Neuronal stem cell (in vitro differentiated cells): ENCODE measurements around the gene THBS1.
A peak's percentile ranks its signal among the peaks of the same experiment; 100 is the strongest.

Experiments
- DNase-seq: peaks from one replicate; pipeline ENCODE4 v3.0.0-alpha.2; 2013; ENCODE audit warnings: low spot score
- H2AFZ ChIP-seq: one replicate; pipeline ENCODE4 v1.6.1; 2013; ENCODE audit warnings: mild to moderate bottlenecking, low read length, inconsistent platforms
- H2AK5ac ChIP-seq: 2 replicates; pipeline ENCODE4 v1.6.1; 2013; ENCODE audit warnings: low read depth, mild to moderate bottlenecking, inconsistent platforms, low read length, moderate library complexity, mixed read lengths
- H2BK120ac ChIP-seq: 2 replicates; pipeline ENCODE4 v1.6.1; 2013; ENCODE audit warnings: low read depth, mild to moderate bottlenecking, inconsistent platforms, low read length, moderate library complexity, mixed read lengths
- H2BK12ac ChIP-seq: one replicate; pipeline ENCODE4 v1.6.1; 2013; ENCODE audit warnings: low read length, inconsistent platforms
- H2BK15ac ChIP-seq: 2 replicates; pipeline ENCODE4 v1.6.1; 2013; ENCODE audit warnings: mild to moderate bottlenecking, low read length, inconsistent platforms, mixed read lengths
- H2BK5ac ChIP-seq: one replicate; pipeline ENCODE4 v1.6.1; 2013; ENCODE audit warnings: inconsistent platforms, mild to moderate bottlenecking, low read length, moderate library complexity
- H3K14ac ChIP-seq: one replicate; pipeline ENCODE4 v1.6.1; 2013; ENCODE audit warnings: low read length, inconsistent platforms
- H3K18ac ChIP-seq: 2 replicates; pipeline ENCODE4 v1.6.1; 2013; ENCODE audit warnings: low read length, inconsistent platforms
- H3K23ac ChIP-seq: 2 replicates; pipeline ENCODE4 v1.6.1; 2013; ENCODE audit warnings: low read depth, mild to moderate bottlenecking, mixed read lengths, low read length, inconsistent platforms; ENCODE audit not compliant: poor library complexity
- H3K27ac ChIP-seq: replicated peaks from 3 replicates; pipeline ENCODE4 v1.5.1; 2013; ENCODE audit warnings: low read length, inconsistent platforms
- H3K27me3 ChIP-seq, 3 experiments: 2 replicates each; pipeline ENCODE4 v1.6.1; 2013; ENCODE audit warnings: low read length in 3 of 3, mild to moderate bottlenecking in 2 of 3, inconsistent platforms in 1 of 3, low read depth in 1 of 3, mixed read lengths in 1 of 3, moderate library complexity in 1 of 3; ENCODE audit not compliant: control insufficient read depth in 3 of 3, insufficient read depth in 3 of 3
- H3K36me3 ChIP-seq, 2 donors: replicated peaks in 1 of 2; 2 replicates each; pipeline ENCODE4 v1.6.1; 2013; ENCODE audit warnings: low read length in 2 of 2; ENCODE audit not compliant: control insufficient read depth in 2 of 2, insufficient read depth in 2 of 2
- H3K4ac ChIP-seq: 2 replicates; pipeline ENCODE4 v1.6.1; 2013; ENCODE audit warnings: inconsistent platforms, mild to moderate bottlenecking, low read length, moderate library complexity
- H3K4me1 ChIP-seq, 2 donors: 1 replicate in 1 of 2; 2 replicates in 1 of 2; pipeline ENCODE4 v1.6.1; 2013; ENCODE audit warnings: low read length in 2 of 2, low read depth in 1 of 2; ENCODE audit not compliant: control insufficient read depth in 2 of 2, insufficient read depth in 1 of 2
- H3K4me2 ChIP-seq: one replicate; pipeline ENCODE4 v1.6.1; 2013; ENCODE audit warnings: mild to moderate bottlenecking, low read length, inconsistent platforms; ENCODE audit not compliant: insufficient read depth, poor library complexity, severe bottlenecking
- H3K4me3 ChIP-seq, 2 donors: 2 replicates each; pipeline ENCODE4 v1.5.1; 2013; ENCODE audit warnings: low read length in 2 of 2, mild to moderate bottlenecking in 2 of 2, inconsistent platforms in 1 of 2, moderate library complexity in 1 of 2
- H3K79me1 ChIP-seq: one replicate; pipeline ENCODE4 v1.6.1; 2013; ENCODE audit warnings: low read depth, mild to moderate bottlenecking, inconsistent platforms, low read length, moderate library complexity
- H3K9ac ChIP-seq: one replicate; pipeline ENCODE4 v1.6.1; 2013; ENCODE audit warnings: mild to moderate bottlenecking, low read depth, low read length, inconsistent platforms; ENCODE audit not compliant: poor library complexity
- H3K9me3 ChIP-seq, 2 donors: replicated peaks in 1 of 2; 2 replicates each; pipeline versions ENCODE3 to v1.6.1; 2013; ENCODE audit warnings: low read length in 2 of 2, mild to moderate bottlenecking in 2 of 2, inconsistent platforms in 1 of 2, low read depth in 1 of 2, mixed read lengths in 1 of 2, moderate library complexity in 1 of 2; ENCODE audit not compliant: control insufficient read depth in 2 of 2, insufficient read depth in 1 of 2
- H4K8ac ChIP-seq: one replicate; pipeline ENCODE4 v1.6.1; 2013; ENCODE audit warnings: low read depth, mild to moderate bottlenecking, inconsistent platforms, low read length, moderate library complexity
- H4K91ac ChIP-seq: one replicate; pipeline ENCODE4 v1.6.1; 2013; ENCODE audit warnings: low read length, low read depth, mild to moderate bottlenecking, inconsistent platforms; ENCODE audit not compliant: poor library complexity
- WGBS, 2 donors: extraction: QIAGEN DNeasy Blood & Tissue Kit; methylation state at CpG; one replicate each; pipeline ENCODE4 v1.1.7; 2013; ENCODE audit warnings: missing lambda C conversion rate in 2 of 2, mixed read lengths in 1 of 2; ENCODE audit not compliant: insufficient read length in 2 of 2, insufficient replicate concordance in 1 of 2; ENCODE audit errors: extremely low coverage in 2 of 2; 5-methylcytosine and 5-hydroxymethylcytosine counted together

The THBS1 gene

GRCh38 chr15:39625451-39625850 is 44.6 kb downstream of the THBS1 start:
- H3K4ac ChIP-seq: no peak overlapping the region
- no peaks in the 10 kb centered on the region for H3K79me1 ChIP-seq
- H4K8ac ChIP-seq: no peak overlapping the region
- H3K9ac ChIP-seq: no peak overlapping the region
- no peak overlapping the region for H2BK120ac ChIP-seq
- H3K27me3 ChIP-seq: no peaks in the 10 kb centered on the region
- H2BK12ac ChIP-seq: no peak overlapping the region
- H3K14ac ChIP-seq: no peak overlapping the region
- H2AK5ac ChIP-seq: no peak overlapping the region
- no peaks in the 10 kb centered on the region for H3K36me3 ChIP-seq
- no peak overlapping the region for H3K4me2 ChIP-seq
- no peak overlapping the region for H3K23ac ChIP-seq
- peak overlapping the region; percentile 40 for H2BK5ac ChIP-seq
- H2BK15ac ChIP-seq: no peak overlapping the region
- peak overlapping the region; percentile 7 for H2AFZ ChIP-seq
- H3K4me1 ChIP-seq: no peaks in the 10 kb centered on the region
- peaks cover 0 to 4% of the 10 kb centered on the region in 2 donors for H3K9me3 ChIP-seq
- DNase-seq: no peak
- H3K18ac ChIP-seq: no peak overlapping the region
- H3K4me3 ChIP-seq: no peak overlapping the region
- no CpG with 5 or more reads among the region's 4 CpGs for WGBS, 2 donors
- no peak overlapping the region for H3K27ac ChIP-seq
- H4K91ac ChIP-seq: no peak overlapping the region

- Histone ChIP-seq H4K91ac (no peak overlapping the region), H2BK5ac (peak overlapping the region; percentile 40), H3K4ac (no peak overlapping the region), H3K4me1 (no peaks in the 10 kb centered on the region), H3K23ac (no peak overlapping the region), H2BK15ac (no peak overlapping the region), H3K27ac (no peak overlapping the region), H2BK120ac (no peak overlapping the region), H2AK5ac (no peak overlapping the region), H3K9ac (no peak overlapping the region), H3K4me2 (no peak overlapping the region), H4K8ac (no peak overlapping the region), H3K9me3 (peaks cover 0 to 4% of the 10 kb centered on the region in 2 donors), H3K36me3 (no peaks in the 10 kb centered on the region), H3K27me3 (no peaks in the 10 kb centered on the region), H2BK12ac (no peak overlapping the region), H3K14ac (no peak overlapping the region), H3K4me3 (no peak overlapping the region), H3K18ac (no peak overlapping the region), H3K79me1 (no peaks in the 10 kb centered on the region), H2AFZ (no peak overlapping the region)
- DNase-seq: no peak
These were observed 45.0 kb downstream of the THBS1 start for GRCh38 chr15:39625856-39626255.

GRCh38 chr15:39627451-39628143 is 46.7 kb downstream of the THBS1 start:
- Histone ChIP-seq H3K23ac (no peak overlapping the region), H3K36me3 (no peaks in the 10 kb centered on the region), H2AFZ (no peak overlapping the region), H3K79me1 (no peaks in the 10 kb centered on the region), H3K18ac (peak overlapping the region; percentile 36), H3K4me3 (no peak overlapping the region), H2BK12ac (no peak overlapping the region), H3K14ac (peak overlapping the region; percentile 31), H2AK5ac (no peak overlapping the region), H3K27me3 (no peaks in the 10 kb centered on the region), H4K91ac (no peak overlapping the region), H3K9me3 (peaks cover 0 to 4% of the 10 kb centered on the region in 2 donors), H3K4ac (no peak overlapping the region), H2BK120ac (no peak overlapping the region), H3K9ac (no peak overlapping the region), H2BK15ac (no peak overlapping the region), H3K27ac (no peak overlapping the region), H4K8ac (no peak overlapping the region), H3K4me2 (no peak overlapping the region), H2BK5ac (no peak overlapping the region), H3K4me1 (peaks cover 0 to 3% of the 10 kb centered on the region in 2 donors)
- no peak for DNase-seq
- no CpG with 5 or more reads among the region's 3 CpGs for WGBS, 2 donors

- Histone ChIP-seq H3K4me1 (peaks cover 0 to 3% of the 10 kb centered on the region in 2 donors), H3K4me2 (no peak overlapping the region), H2AK5ac (no peak overlapping the region), H2BK15ac (no peak overlapping the region), H2BK5ac (no peak overlapping the region), H2AFZ (no peak overlapping the region), H3K27ac (no peak overlapping the region), H3K18ac (no peak overlapping the region), H3K23ac (no peak overlapping the region), H3K4ac (no peak overlapping the region), H3K79me1 (no peaks in the 10 kb centered on the region), H3K36me3 (no peaks in the 10 kb centered on the region), H2BK12ac (no peak overlapping the region), H4K91ac (no peak overlapping the region), H3K4me3 (no peak overlapping the region), H2BK120ac (no peak overlapping the region), H3K9ac (no peak overlapping the region), H3K14ac (peak overlapping the region; percentile 31), H4K8ac (no peak overlapping the region), H3K27me3 (no peaks in the 10 kb centered on the region), H3K9me3 (peaks cover 0 to 4% of the 10 kb centered on the region in 2 donors)
- no peak for DNase-seq
- WGBS, 2 donors: no CpG with 5 or more reads among the region's 5 CpGs
These were observed 47.2 kb downstream of the THBS1 start for GRCh38 chr15:39628144-39628508.
